Cardiac muscle cell (in vitro differentiated cells and primary cell): Measurements from ENCODE around the gene OPTC. TPM values are rescaled to one million over a fixed set of nuclear protein-coding genes. Genes with fewer than 3 reads are reported as not detected.

Experiments
- DNase-seq, 2 donors: peaks; one replicate each; pipeline versions ENCODE4 v3.0.0 to v3.0.0-alpha.2; 2010 to 2017; ENCODE audit warnings: low read depth in 1 of 2, low spot score in 1 of 2
- H3K27ac ChIP-seq: fragments of 200-600 bp; sonication (generic); 2 replicates; pipeline ENCODE4 v1.5.1; 2016
- H3K27me3 ChIP-seq: fragments of 200-600 bp; sonication (generic); 2 replicates; pipeline ENCODE4 v1.6.0; 2016; ENCODE audit warnings: control low read depth
- H3K36me3 ChIP-seq: fragments of 200-600 bp; sonication (generic); 2 replicates; pipeline ENCODE4 v1.5.1; 2016; ENCODE audit warnings: control low read depth
- H3K4me1 ChIP-seq: fragments of 200-600 bp; sonication (generic); 2 replicates; pipeline ENCODE4 v1.8.1; 2017; ENCODE audit warnings: low read depth, mild to moderate bottlenecking, mixed run types
- H3K4me3 ChIP-seq: fragments of 200-600 bp; sonication (generic); 2 replicates; pipeline ENCODE4 v1.5.1; 2016; ENCODE audit warnings: mild to moderate bottlenecking
- H3K9me3 ChIP-seq: fragments of 200-600 bp; sonication (generic); 2 replicates; pipeline ENCODE4 v1.5.1; 2017; ENCODE audit warnings: low read depth, mild to moderate bottlenecking, control low read depth
- polyA plus RNA-seq: library from polyadenylated mRNA; unstranded; fragments of >200 nt; fragmentation: Nextera tagmentation; extraction: Ambion mirVana; gene quantifications from 2 replicates; pipeline ENCODE4 v1.2.1, GENCODE V29; 2016
- total RNA-seq: library from RNA; depleted of rRNA; stranded (reverse); fragments of >200 nt; gene quantifications from 2 replicates; pipeline ENCODE4 v1.2.3, GENCODE V29; 2016
- TF ChIP-seq, protein P1 (sequence below): IDR thresholded peaks from 2 replicates; pipeline ENCODE4 v1.5.1; 2012; ENCODE audit warnings: low read depth, mild to moderate bottlenecking, low read length

Gene OPTC
- total and polyA plus RNA-seq, 2 experiments from 2014 or later: not detected

DNA sequence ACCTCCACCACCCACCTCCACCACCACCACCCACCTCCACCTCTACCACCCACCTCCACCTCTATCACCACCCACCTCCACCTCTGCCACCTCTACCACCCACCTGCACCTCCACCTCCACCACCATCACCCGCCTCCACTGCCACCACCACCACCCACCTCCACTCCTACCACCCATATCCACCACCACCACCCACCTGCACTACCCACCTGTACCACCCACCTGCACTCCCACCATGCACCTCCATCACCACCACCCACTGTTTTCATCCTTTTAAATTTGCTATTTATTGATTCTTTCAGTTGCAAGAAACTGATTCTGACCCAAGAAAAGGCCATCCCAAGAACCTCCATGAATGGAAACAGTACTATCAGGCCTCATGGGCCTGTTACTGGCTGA, 6.3 kb downstream of the OPTC start:
- Histone ChIP-seq H3K27ac (no peak overlapping the region), H3K27me3 (peaks cover 25% of the 10 kb centered on the region), H3K4me1 (no peaks in the 10 kb centered on the region), H3K4me3 (no peak overlapping the region), H3K9me3 (no peaks in the 10 kb centered on the region), H3K36me3 (no peaks in the 10 kb centered on the region)
- DNase-seq: no peak
- TF ChIP-seq, protein P1, sequence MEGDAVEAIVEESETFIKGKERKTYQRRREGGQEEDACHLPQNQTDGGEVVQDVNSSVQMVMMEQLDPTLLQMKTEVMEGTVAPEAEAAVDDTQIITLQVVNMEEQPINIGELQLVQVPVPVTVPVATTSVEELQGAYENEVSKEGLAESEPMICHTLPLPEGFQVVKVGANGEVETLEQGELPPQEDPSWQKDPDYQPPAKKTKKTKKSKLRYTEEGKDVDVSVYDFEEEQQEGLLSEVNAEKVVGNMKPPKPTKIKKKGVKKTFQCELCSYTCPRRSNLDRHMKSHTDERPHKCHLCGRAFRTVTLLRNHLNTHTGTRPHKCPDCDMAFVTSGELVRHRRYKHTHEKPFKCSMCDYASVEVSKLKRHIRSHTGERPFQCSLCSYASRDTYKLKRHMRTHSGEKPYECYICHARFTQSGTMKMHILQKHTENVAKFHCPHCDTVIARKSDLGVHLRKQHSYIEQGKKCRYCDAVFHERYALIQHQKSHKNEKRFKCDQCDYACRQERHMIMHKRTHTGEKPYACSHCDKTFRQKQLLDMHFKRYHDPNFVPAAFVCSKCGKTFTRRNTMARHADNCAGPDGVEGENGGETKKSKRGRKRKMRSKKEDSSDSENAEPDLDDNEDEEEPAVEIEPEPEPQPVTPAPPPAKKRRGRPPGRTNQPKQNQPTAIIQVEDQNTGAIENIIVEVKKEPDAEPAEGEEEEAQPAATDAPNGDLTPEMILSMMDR: no peak

DNA sequence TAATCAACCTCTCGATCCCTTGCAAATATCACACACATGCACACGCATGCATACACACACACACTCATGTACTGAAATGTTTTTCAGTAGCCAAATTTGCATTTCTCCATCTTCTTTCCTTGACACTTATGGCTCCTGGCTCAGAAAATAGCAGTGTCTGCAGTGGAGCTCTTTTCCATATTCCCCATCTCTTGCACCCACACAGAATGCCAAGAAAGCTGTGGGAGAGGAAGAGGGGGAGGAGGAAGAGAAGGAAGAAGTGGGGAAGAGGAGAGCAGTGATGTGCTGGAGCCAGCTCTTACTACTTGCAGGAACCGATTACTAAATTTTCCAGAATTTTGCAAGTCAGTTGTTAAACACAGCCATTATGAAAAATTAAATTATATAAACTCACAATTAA, 9.9 kb downstream of the OPTC start:
- Histone ChIP-seq H3K27ac (no peak overlapping the region), H3K4me1 (peaks cover 22% of the 10 kb centered on the region), H3K27me3 (peaks cover 22% of the 10 kb centered on the region), H3K4me3 (no peak overlapping the region), H3K9me3 (no peaks in the 10 kb centered on the region), H3K36me3 (no peaks in the 10 kb centered on the region)
- TF ChIP-seq, protein P1: no peak
- no peak for DNase-seq

DNA sequence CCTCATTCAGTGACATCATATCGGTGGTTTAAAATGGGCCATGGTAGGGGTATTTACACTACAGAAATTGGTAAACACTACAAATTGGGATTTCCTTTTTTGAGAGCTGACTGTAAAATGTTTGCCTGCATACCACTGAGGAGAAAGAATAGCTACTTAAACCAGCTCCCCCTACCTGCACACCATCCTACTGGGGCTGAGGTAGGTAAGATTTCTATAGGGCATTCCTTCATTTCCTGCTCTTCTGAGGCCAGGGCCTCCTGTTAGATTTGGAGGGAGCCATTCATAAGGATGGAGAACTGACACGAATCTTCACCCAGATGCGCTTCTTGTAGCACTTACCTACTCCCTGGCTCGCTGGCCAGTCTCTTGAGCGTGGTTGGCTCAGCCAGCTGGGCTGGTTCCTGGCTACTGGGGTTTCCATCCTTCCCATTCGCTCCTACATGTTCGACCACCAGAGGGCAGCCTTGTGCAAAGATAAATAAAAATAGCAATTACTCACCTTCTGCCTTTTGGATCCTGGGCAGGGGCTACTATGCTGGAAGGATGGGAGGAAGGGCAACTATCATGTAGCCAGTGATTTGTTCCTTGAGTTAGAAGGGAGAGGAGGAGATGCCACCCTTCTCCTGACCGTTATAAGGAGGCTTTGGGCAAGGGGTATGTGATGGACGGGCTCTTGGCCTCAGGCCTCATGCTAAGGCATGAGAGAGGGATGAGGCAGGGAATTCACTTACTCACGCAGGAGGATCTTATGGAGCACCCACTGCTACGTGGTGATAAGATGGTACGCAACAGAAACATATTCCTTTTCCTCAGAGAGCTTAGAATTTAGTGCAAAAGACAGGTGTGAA, 10.7 kb downstream of the OPTC start:
- DNase-seq: peak; percentile 89 to 90
- no peak overlapping the region for H3K4me3 ChIP-seq
- peaks cover 18% of the 10 kb centered on the region for H3K27me3 ChIP-seq
- H3K4me1 ChIP-seq: peaks cover 25% of the 10 kb centered on the region
- no peaks in the 10 kb centered on the region for H3K36me3 ChIP-seq
- no peak overlapping the region for H3K27ac ChIP-seq
- no peaks in the 10 kb centered on the region for H3K9me3 ChIP-seq
- TF ChIP-seq, protein P1: peak; percentile 78

DNA sequence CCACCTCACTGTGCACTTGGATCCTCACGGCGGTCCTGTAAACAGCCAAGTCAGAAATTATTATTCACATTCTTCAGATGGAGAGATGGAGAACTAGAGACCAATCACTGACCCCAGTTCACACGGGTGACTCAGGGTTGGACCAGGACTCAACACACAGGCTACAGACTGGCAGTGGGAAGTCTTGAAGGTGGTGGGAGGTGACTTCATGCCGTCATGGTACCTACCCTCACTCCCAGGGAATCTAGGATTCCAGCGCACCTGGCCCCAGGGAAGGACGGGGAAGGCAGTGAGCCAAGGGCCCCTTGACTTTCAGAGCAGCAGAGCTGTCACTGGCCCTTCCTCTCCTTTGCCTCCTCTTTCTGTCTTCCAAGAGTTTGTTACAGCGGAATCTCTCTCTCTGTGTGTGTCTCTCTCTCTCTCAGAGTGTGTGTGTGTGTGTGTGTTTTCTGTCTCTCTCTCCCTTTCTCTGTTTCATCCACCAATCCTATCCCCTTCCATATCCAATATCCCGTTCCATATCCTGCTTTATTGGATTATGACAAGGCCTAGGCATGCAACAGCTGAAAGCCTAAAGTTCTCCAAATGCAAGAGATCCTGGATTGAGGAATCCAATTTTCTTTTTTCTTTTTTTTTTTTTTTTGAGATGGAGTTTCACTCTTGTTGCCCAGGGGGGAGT, 11.7 kb downstream of the OPTC start:
- H3K27me3 ChIP-seq: peaks cover 18% of the 10 kb centered on the region
- TF ChIP-seq, protein P1: no peak
- H3K4me1 ChIP-seq: peaks cover 25% of the 10 kb centered on the region

DNA sequence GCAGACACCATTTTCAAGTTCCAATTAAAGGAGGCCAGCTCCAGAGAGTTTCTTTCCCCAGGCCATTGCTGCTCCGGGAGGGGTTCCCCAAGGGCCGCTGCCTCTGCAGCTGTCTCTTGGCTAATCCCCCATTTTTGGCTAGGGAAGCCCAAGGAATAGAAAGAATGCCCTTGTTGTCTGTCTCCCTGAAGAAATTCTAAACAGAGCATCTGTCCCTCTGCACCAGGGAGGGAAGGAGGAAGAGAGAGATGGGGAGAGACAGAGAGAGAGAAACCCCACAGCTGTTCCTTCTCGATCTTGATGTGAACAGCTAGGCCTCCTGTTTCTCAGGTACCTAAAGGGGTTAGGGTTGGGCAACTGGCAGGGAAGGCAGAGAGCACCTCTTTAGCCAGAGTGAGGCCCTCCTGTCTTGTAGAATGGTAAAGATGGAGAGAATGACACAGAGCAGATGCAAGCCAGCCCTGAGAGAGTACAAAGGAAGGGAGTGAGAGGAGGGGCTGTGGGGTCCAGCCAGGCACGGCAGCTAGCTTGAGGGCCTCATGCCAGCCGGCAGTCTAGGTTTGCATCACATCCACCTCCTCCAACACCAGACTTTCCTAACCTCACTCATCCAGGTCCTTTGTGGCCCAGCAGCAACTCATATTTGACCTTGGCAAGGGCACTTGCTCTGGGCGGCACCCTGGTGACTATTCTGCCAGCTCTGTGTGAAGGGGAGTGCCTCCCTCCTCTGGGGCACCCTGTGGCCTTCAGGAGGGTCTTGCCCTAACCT, 13.1 kb downstream of the OPTC start:
- TF ChIP-seq, protein P1: no peak
- no peaks in the 10 kb centered on the region for H3K36me3 ChIP-seq
- H3K4me1 ChIP-seq: peaks cover 25% of the 10 kb centered on the region
- H3K27ac ChIP-seq: peak overlapping the region; percentile 13
- H3K27me3 ChIP-seq: peaks cover 18% of the 10 kb centered on the region
- DNase-seq: peak; percentile 41 to 60
- no peaks in the 10 kb centered on the region for H3K9me3 ChIP-seq
- H3K4me3 ChIP-seq: no peak overlapping the region

More for the DNA sequence above, 11.7 kb downstream of the OPTC start:
- Histone ChIP-seq H3K27ac (no peak overlapping the region), H3K36me3 (no peaks in the 10 kb centered on the region), H3K9me3 (no peaks in the 10 kb centered on the region), H3K4me3 (no peak overlapping the region)
- DNase-seq: no peak
